Stimulated activated CD4-positive, alpha-beta T cell treated with anti-CD3 and anti-CD28 coated beads, Interleukin-1b, Interleukin-23, amount 100 ng/mL, for 24 hours (primary cell): ENCODE results near the gene ZNF212.
"Not testable (repeated sequence)": the region's sequence is repeated elsewhere in the genome, so short reads cannot be mapped to it uniquely, and the experiment has no call there.

Source experiments
- DNase-seq, 4 experiments: peaks; one replicate each; pipeline ENCODE4 v3.0.0-alpha.2; 2020; ENCODE audit warnings: low read depth in 4 of 4, low spot score in 1 of 4

Gene ZNF212

DNA sequence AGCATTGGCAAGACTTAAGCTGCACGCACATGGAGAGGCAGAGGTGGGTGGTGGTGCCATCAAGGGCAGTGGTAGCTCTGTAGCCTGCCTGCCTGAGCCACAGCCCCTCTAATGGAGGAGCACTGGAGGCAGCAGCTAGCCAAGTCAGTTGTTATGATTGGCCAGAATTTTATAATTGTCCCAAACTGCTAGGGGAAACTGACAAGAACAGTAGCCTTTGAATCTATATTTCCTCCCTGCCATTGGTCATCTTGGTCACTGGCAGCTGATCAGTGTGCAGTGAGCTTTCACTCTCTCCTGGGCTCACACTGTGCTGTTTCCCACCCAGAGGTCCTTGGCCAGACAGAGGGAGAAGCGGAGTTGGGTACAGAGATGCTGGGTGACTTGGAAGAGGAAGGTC is 12.9 kb downstream of the ZNF212 start:
- DNase-seq: no peak

DNA sequence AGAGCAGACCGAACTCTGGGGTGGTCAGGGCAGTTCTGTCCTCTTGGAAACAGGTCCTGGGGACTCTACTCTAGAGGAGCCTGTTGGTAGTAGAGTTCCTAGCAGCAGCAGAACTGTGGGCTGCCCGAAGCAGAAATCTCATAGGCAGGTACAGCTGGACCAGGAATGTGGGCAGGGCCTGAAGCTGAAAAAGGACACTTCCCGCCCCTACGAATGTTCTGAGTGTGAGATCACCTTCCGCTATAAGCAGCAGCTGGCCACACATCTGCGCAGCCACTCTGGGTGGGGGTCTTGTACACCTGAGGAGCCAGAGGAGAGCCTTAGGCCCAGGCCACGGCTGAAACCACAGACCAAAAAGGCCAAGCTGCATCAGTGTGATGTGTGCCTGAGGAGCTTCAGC is 14.2 kb downstream of the ZNF212 start:
- no peak for DNase-seq

DNA sequence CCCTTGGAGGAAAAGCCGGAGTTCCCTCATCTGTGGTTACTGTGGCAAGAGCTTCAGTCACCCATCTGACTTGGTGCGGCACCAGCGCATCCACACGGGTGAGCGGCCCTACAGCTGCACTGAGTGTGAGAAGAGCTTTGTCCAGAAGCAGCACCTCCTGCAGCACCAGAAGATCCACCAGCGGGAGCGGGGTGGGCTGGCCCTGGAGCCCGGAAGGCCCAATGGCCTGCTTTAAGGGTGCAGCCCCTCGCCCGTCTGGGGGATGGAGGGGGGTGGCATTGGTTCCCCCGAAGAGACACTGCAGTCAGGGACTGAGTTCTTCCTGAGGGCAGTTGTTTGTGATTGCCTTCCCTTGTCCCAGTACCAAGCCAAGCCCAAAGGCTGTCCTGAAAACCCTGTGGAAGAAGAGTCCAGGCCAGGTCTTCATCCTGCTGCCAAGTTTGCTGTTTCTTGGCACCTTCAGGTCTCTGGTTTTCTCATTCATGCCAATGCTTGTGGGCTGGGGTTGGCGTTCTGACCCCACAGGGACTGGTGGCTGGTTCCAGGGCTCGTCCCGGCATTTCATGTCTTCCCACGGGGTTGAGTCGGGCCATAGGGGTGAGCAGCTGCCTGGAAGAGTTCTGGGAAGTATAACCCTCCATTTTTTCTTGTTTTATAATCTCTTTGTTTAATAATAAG is 14.9 kb downstream of the ZNF212 start:
- no peak for DNase-seq

DNA sequence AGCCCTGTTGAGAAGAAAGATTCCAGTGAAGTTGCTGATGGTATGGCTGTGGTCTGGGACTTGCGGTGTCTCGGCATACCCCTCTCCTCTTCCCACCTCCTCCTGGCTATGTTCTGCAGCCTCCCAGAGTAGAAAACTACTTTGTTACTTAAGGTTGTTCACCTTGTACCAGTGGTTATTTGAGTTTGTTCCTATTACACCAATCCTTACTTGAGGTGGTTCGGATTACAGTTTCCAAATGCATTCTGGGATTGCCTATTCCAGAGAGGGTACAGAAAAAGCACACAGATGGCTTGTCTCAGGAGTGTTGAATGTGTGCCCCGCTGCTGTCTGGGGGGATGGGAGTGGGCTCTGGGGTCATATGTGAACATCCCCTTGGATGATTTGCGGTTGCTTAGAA is 15.7 kb downstream of the ZNF212 start:
- no peak for DNase-seq

DNA sequence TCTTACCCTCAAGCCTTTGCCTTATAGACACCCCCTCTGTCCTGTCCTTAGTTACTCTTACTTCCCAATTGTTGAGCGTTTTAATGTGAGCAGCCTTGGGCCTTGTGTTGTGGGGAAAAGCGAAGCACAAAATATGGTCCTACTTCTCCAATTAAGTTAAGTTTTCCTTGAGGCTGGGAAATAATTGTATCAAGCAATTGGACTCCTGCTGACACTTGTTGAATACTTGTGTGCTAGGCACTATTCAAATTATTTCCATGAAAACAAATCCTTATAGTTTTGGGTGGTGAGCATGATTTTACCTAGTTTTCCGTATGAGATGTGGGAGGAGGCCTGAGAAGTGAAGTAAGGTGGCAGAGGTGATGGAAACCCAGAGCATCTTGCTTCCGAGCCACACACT is 17.1 kb downstream of the ZNF212 start:
- DNase-seq: no peak

DNA sequence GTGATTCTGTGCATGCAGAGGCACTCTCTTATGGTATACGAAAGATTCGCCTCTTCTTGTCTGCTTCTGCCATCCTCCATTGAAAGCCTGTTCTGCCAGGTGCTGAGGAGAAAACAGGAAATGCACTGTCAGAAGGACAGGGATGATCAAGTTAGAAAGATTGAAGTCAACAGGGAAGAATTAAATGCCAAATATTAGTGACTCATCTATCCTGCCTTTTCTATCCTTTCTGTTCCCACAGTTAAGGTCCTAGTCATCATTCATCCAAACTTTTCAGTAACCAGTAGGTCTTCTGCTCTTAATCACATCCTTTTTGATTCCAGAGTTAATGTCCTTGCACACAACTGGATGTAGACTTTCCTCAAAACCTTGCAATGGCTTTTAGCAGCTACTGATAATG is 17.7 kb downstream of the ZNF212 start:
- DNase-seq: no peak

DNA sequence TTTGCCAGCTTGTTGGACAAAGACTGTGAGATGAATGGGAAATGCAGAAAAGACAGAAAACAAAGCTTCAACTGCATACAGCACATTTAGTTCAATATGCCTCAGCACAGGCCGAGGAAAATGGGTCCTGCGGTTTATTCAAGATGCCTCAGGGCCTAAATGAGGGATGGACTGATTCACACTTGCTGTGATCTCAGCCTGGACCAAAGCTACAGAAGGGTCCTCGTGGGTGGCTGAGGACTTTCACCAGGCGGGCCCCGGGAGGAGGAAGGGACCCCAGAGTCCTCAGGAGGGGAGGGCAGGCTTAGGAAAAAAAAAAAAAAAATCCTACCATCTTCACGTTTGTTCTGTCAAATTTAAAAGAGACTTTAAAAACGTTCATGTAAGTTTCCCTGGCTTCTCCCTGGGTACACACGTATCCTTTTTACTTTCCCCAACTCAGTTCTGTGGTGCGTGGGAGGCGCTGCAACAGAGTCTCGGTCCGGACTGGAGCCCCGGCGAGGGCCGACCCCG is 21.9 kb downstream of the ZNF212 start:
- DNase-seq: no peak

DNA sequence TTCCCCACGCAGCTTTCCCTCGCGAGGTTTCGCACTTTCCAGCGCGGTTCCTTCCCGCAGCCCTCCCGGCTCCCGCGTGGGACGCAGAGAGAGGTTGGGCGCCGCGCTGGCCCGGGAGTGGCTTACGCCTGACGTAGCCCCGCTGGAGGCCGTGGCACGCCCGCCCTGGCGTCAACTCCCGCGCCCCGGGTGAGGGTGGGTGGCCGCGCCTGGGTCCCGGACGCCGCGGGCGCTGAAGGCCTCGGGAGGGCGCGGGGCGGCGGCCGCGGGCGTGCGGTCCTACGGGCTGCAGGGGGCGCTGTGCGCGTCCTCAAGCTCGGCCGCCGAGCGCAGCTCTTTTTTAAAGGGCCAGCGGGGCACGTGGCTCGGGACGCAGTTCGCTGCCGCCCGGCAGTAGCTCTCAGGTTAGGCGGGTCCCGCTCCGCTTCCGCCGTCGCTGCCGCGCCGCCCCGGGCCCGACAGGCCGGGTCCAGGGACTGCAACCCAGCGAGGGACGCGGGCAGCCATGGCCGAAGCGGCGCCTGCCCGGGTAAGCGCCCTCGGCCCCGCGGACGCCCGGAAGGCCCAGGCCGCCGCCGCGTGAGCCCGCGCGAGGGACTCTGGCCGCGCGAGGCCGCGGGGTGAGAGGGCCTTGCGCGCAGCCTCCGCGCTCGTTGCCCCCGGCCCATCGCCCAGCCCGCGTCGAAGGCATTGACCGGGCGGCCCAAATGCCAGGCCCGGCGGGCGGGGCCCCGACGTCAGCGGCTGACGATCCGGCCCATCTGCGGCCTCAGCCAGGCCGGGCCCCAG is 22.6 kb downstream of the ZNF212 start, which contains the start of gene ZNF783:
Gene ZNF783, plus strand, starts transcription at position 368 of the 789 bp plus-strand sequence. Its CDS starts 138 bp downstream, at position 506.
- peak; percentile 57 to 75 (median 67) for DNase-seq

DNA sequence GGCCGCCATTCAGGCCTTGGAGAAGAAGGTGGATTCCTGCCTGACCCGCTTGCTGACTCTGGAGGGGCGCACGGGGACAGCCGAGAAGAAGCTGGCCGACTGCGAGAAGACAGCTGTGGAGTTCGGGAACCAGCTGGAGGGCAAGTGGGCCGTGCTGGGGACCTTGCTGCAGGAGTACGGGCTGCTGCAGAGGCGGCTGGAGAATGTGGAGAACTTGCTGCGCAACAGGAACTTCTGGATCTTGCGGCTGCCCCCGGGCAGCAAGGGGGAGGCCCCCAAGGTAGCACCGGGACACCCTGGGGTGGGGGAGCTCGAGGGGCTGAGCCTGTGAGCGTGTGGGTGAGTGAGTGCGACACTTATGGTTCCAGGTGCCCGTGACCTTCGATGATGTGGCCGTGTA is 27.0 kb downstream of the ZNF212 start:
- no peak for DNase-seq

DNA sequence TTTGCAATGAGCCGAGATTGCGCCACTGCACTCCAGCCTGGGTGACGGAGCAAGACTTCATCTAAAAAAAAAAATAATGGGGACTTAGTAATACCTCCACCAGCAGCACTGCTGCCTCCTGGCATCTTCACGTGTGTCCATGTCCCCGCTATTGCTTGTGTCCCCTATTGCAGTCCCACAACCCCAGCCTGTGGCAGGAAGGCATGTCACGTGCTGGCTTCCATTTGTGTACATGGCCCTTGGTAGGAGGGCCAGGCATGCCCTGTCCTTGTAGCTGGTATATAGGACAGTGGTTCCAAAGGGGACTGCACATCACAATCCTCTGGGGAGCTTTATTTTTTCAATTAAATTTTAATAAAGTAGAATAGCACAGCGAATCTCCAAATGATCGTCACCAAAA is 28.3 kb downstream of the ZNF212 start:
- DNase-seq: no peak

DNA sequence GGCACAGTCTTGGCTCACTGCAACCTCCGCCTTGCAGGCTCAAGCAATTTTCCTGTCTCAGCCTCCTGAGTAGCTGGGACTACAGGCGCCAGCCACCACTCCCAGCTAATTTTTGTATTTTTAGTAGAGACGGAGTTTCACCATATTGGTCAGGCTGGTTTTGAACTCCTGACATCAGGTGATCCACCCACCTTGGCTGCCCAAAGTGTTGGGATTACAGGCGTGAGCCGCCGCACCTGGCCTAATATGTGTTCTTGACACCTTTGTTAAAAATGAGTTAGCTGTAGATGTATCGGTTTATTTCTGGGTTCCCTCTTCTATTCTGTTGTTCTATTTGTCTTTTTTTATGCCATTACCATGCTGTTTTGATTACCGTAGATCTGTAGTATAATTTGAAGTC is 35.0 kb downstream of the ZNF212 start:
- not testable (repeated sequence) for DNase-seq

DNA sequence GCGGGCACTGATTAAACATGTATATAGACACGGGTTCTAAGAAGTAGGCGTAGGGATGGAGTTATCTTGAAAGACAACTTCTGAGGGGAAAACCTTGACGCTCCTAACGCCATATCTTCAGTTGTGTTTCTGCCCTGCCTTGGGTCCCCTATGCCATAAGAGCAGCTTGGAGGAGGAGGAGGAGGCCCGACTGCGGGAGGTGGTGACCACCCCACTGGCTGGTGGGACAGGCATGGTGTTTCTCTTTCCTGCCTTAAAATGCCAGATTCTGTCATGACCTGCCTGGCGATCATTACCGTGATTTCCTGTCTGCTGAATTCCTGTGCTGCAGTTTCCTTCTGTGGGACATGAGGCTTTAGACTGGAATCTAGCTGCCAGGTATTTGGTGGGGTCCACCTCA is 38.4 kb downstream of the ZNF212 start:
- no peak for DNase-seq

DNA sequence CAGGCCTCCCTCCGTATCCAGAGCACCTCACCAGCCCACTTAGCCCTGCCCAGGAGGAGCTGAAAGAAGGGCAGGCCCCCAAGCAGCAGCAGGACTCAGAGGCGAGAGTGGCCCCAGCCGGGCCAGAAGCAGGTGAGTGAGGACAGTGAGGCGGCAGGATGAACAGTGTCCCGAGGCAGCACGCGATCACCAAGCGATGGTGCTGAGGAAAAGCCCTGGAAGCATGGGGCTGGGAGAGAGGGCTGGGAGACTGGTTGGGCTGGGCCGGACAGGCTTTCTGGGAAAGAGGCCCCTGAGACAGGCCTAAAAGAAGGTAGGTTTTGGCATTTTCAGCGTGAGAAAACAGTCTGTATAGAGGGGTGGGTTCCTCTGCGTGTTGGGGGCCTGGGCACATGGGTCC is 38.9 kb downstream of the ZNF212 start:
- DNase-seq: no peak

DNA sequence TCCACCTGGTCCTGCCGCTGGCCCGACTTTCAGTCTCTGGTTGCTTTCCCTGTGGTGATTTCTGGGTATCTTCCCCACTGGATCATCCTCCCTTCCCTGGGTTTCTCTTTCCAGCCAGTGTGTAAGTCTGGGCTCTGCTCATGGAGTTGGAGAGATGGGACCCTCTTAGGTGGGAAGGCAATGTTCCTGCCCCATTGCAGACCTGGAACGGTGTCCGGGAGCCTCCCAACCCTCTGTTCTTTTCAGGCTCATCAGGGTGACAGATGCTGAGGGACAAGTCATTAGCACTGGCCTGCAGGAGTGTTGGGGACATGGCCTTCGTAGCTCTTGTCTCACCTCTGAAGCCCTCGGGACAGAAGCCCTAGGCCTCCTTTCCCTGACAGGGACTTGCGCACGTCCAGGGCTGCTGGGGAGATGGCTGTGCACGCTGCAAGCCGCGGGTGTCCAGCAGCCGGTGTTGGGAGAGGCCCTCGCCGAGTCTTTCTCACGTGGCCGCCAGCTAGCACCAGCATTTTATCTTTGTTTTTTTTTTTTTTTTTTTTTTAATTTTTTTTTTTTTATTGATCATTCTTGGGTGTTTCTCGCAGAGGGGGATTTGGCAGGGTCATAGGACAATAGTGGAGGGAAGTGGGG is 39.8 kb downstream of the ZNF212 start:
- no peak for DNase-seq

DNA sequence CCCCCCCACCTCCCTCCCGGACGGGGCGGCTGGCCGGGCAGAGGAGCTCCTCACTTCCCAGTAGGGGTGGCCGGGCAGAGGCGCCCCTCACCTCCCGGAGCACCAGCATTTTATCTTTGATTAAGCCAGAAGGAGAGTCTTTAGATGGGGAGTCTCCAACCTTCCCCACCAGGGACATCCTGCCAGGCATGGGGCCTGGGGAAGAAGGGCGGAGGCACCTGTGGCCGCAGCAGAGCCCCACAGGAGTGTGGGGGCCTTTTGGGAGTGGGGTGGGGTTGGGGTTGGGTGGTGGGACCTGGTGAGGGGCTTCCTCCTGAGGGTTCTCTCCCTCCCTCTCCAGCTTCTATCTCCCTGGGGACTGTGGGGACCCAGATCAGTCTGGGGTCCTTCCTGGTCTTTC is 40.7 kb downstream of the ZNF212 start:
- no peak for DNase-seq

DNA sequence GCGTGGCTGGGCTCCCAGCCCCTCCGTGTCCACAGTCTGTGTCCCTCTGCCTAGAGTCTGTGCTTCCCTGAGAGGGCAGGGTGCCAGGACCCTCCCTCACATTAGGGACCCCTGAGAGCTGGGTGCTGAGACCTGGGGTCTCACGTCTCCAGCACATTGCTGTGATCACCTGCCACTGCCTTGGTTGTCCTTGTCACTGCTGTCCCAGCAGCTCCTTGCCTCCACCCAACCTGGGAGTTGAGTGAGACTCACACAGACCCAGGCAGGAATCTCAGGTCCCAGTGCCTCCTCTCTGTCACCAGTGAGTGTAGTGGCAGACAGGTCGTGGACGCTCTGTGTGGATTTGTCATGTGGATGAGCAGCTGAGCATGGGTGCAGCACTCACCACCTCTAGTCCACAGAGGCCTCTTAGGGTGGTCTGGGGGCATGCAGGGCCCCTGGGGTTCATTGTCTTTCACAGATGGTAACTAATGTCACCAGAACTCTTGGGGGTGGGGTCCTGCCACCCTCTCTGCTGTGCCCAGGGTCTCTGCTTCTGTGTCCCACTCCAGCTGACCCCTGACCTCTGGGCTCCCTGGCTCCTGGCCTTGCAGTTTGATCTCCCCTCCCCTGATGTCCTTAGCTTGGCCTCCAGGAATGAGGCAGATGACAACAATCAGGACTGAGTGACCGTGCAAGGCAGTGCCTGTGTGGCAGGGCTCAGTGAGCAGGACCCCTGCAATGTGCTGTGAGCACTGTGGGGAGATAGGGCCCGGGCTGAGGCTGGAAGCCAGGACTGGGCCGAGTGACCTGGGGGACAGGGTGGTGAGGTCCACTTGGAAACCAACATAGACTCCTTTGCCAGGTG is 41.4 kb downstream of the ZNF212 start:
- no peak for DNase-seq

DNA sequence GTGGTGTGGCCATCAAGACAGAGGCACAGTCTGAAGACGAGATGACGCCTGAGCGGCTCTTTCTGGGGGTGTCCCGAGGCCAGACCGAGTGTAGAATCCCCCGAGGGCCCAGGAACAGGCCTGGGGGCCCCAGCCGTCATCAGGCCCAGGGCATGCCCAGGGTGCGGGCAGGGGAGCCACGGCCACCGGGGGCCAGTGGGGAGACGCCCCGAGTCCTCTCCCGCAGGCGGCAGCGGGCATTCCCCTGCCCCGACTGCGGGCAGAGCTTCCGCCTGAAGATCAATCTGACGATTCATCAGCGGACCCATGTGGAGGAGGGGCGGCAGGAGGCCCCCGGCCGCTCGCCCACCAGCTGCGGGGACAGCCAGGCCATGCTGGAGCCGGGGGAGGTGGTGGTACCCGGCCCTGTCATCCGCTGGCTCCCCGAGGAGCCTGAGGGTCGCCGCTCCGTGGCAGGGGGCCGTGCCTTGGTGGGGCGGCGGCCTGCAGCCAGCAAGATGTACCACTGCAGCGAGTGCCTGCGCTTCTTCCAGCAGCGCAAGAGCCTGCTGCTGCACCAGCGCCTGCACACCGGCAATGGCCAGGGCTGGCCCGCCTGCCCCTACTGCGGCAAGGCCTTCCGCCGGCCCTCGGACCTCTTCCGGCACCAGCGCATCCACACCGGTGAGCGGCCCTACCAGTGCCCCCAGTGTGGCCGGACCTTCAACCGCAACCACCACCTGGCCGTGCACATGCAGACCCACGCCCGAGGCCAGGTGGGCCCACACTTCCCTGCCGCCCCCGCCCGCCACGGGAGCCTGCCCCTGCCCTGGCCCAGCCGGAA is 42.3 kb downstream of the ZNF212 start:
- no peak for DNase-seq

DNA sequence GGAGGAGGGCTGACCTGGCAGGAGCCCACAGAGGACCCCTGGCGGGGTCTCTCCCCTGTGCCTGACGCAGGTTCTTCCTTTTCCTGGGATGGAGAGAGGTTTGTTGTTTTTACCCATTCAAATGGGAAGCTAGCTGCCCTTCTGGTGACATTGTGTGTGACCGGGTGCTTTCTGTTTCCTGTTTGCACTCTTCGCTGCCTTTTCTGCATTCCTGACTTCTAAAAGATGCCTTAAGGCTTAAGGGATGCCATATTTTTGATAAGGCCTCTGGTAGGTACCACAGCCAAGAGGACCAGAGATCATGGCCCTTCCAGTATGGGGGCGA is 42.8 kb downstream of the ZNF212 start:
- DNase-seq: no peak

DNA sequence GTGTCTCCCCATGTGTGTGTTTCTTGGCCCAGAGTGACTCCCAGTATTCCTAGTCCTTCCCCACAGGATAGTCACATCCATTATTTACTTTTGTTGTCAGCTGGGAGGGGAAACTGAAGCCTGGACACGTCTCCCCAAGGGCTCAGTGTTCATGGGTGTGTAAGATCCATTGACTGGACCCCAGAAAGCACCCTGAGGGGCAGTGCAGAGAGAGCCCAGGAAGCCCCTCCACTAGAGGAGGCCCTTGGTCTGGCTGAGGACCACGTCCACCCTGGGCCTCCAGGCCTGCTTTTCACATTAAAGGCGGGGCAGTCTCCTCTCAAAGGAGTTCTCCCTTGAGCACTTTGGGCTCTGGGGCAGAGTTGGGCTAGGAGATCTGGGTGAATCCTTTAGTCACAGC is 43.9 kb downstream of the ZNF212 start:
- no peak for DNase-seq

DNA sequence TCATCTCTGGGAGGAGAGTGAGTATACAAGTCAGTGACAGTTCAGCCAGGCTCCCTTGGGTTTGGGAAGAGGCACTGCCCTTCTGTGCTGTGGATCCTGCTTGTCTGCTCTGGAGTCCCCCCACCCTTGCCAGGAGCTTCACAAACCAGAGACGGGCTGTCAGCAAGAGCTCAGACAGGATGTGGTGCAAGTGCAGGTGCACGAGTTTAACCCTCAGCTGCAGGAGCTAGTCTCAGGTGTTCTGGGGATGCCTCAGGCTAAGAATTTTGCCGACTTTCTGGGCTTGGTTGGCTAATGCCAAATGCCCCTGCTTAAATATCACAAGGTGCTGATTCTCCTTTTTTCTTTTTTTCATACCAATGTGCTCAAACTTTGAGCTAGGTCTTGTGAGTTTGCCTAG is 44.9 kb downstream of the ZNF212 start:
- peak in 1 of 4 experiments; percentile 11 for DNase-seq
